Coronary artery (tissue), 2 donors: ENCODE results near the gene GFRA1.

ENCODE experiments used
- DNase-seq: peaks from one replicate; pipeline ENCODE4 v3.0.0-alpha.2; 2017; ENCODE audit warnings: low spot score
- H3K27ac ChIP-seq, 2 donors: fragments of 200-600 bp; sonication (generic); one replicate each; pipeline ENCODE4 v1.5.1; 2016 to 2019
- H3K4me3 ChIP-seq: fragments of 200-600 bp; sonication (generic); 2 replicates; pipeline ENCODE4 v1.5.1; 2016; ENCODE audit warnings: mild to moderate bottlenecking, moderate library complexity
- TF ChIP-seq, protein P1 (sequence below): fragments of 200-600 bp; sonication (generic); IDR thresholded peaks from one replicate; pipeline ENCODE4 v1.5.1; 2019; ENCODE audit warnings: antibody characterized with exemption

Gene GFRA1

DNA sequence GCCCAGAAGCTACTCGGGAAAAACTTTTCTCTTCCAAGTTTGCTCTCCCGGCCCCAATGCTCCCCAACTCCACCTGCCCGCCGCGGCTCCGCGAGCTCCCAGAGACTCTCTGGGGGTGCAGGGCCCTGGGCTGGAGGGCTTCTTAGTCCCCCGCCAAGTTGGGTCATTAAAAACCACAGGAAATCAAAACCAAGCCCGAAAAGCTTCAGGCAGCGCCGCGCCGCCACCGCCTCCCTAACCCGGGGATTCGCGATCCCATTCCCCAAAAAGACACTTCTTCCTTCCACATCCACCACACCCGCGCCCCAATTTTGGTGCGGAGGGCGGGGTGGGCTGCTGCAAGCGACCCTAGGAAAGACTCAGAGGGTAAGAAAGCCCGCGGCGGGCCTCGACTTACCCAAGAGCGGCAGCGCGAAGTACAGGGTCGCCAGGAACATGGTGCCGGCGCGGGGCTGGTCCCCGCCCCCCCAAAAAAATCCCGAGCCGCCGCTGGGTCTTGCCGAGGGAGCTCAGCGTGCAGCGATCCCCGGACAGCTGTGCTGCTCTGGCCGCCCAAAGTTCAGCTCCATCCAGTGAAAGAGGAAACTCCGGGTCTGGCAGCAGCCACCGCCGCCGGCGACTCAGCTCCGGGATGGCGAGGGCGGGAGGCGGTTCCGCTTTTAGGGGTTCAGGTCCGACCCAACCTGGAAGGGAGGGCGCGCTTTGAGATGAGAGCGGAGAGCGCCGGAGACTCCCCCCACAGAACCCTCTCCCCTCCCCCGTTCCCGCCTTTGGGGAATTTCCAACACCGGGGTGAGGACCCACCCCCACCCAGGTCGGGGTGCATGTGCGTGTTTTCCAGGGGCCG, 1.2 kb downstream of the GFRA1 start:
- TF ChIP-seq, protein P1, sequence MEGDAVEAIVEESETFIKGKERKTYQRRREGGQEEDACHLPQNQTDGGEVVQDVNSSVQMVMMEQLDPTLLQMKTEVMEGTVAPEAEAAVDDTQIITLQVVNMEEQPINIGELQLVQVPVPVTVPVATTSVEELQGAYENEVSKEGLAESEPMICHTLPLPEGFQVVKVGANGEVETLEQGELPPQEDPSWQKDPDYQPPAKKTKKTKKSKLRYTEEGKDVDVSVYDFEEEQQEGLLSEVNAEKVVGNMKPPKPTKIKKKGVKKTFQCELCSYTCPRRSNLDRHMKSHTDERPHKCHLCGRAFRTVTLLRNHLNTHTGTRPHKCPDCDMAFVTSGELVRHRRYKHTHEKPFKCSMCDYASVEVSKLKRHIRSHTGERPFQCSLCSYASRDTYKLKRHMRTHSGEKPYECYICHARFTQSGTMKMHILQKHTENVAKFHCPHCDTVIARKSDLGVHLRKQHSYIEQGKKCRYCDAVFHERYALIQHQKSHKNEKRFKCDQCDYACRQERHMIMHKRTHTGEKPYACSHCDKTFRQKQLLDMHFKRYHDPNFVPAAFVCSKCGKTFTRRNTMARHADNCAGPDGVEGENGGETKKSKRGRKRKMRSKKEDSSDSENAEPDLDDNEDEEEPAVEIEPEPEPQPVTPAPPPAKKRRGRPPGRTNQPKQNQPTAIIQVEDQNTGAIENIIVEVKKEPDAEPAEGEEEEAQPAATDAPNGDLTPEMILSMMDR: no peak
- no peak for DNase-seq
- H3K4me3 ChIP-seq: peak overlapping the region; percentile 81
- H3K27ac ChIP-seq: peak overlapping the region in 1 of 2 donors; percentile 71

DNA sequence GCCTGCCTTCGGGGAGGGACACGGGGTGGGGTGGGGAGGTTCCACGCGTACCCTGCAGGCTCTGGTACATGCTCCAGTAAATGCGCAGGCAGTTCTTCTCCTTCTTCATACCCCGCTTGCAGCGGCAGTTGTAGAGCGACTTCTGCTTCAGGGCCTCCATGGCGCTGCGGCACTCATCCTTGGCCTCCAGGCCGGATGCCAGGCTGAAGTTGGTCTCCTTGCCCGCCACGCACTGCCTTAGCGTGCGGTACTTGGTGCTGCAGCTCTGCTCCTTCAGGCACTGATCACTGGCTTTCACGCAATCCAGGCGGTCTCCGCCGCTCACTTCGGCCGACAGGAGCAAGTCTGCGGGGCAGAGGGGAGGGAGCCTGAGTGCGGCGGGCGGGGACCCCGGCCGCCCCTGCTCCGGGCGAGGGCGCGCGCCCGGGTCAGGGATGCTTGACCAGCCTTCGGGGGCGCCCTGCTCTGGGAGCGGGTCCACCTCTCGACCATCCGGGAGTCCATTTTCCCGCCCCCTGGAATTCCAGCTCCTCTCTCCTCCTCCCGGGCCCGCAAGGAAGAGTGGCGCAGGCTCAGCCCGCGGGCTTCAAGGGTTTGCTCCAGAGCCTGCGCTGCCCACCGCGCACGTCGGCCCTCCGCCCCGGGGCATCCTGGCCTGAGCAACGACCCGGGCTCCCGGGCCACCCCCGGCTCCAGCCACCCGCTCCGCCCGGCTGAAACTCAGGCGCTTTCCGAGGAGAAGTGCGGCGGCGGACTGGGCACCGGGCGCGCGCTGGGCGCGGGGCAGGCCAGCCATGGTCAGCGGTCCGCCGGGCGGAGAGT, 2.0 kb downstream of the GFRA1 start:
- H3K4me3 ChIP-seq: peak overlapping the region; percentile 81
- TF ChIP-seq, protein P1: no peak
- peak overlapping the region in 1 of 2 donors; percentile 71 for H3K27ac ChIP-seq
- no peak for DNase-seq

DNA sequence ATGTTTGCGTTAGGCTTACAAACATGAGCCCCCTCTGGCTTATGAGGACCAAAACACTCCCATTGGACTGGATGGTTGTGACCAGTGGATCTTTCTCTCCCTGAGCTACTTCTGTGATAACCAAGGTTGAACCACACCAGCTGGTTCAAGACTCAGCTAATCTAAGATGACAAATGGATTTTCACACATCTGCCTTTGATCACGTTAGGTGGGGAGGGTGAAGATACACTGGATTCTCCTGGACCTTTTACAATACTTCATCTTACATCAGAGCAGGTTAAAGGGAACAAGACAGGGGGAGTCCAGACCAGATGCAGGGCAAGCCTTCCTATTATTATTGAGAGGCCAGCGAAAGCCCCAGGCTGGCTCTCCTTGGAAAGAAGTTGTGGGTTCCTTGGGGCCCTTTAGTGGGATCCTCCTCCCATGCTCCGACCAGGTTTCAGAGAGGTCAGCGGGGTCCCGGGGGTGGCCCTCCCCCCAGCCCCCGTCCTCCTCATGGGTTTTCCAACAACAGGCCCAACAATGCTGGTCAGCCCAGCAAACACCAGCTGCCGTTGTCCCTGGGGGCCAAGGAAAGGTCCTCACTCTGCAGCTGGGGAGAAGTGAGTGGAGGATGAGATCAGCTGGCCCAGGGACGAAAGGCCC, 2.8 kb downstream of the GFRA1 start:
- peak overlapping the region in 1 of 2 donors; percentile 71 for H3K27ac ChIP-seq
- TF ChIP-seq, protein P1: no peak
- peak overlapping the region; percentile 81 for H3K4me3 ChIP-seq
- no peak for DNase-seq

DNA sequence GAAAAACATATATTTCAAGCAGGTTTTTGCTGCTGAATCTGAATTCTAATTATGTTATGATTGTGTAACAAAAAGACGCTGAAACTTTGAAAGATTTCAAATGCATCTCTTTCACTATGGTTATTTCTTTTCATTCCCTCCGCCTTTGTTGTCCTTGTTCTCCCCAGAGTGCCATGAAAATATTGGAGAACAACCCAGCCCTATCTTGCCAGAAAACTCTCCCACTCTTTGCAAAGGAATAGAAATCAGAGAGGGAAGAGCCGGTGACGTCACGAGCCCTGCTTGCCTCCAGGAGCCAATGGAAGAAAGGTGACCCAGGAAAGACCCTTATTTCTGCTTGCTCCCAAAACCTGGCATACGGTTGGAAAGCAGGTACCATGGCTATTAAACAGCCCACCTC, 3.4 kb downstream of the GFRA1 start:
- Histone ChIP-seq H3K4me3 (no peak overlapping the region), H3K27ac (no peak overlapping the region)
- TF ChIP-seq, protein P1: no peak
- no peak for DNase-seq

DNA sequence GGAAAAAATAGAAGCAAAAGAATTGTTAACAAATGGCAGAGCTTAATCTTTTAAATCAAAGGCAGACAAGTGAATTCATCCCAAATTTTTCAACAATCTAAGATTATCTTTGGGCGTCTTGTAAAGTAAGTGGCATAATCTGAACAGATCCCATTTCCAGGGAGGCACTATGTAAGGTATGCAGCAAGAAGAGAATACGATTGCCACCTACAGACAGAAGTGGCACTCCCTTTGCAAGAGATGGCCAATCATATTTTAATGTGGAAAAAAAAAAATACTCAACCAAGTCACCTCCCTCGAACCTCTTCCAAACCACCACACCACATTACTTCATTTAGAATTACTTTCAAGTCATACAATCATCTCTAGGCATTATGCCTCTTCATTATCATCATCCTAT, 4.0 kb downstream of the GFRA1 start:
- no peak overlapping the region for H3K27ac ChIP-seq
- H3K4me3 ChIP-seq: no peak overlapping the region
- no peak for DNase-seq
- TF ChIP-seq, protein P1: no peak

DNA sequence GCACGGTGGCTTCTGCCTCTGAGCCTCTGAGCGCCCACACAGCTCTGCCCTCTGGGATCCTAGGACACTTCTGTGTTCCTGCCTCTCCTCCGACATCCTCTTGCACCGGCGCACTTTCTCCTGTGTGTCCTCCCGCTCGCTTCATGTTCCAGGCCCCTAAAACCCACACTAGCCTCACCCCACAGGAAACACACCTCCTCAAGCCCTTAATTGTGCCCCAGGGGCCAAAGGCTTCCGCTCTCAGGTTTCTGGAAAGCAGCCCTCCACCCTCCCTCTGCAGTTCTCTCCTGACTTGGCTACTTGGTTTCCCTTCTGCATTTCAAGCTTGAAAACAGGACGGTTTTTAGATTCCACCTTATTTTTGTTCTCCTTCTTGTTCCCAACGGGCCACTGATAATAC, 7.3 kb downstream of the GFRA1 start:
- Histone ChIP-seq H3K4me3 (no peak overlapping the region), H3K27ac (no peak overlapping the region)
- TF ChIP-seq, protein P1: no peak
- no peak for DNase-seq
